Left lung (tissue), 10 donors: ENCODE data around the gene ROBO1. TPM values are rescaled to one million over a fixed set of nuclear protein-coding genes. Genes with fewer than 3 reads are reported as not detected.
A peak's percentile ranks its signal among the peaks of the same experiment; 100 is the strongest.

Experiments
- ATAC-seq: fragments of 200-7000 bp; cut with Tn5 transposase; one replicate; pipeline ENCODE4 v1.9.1; 2020; ENCODE audit warnings: moderate library complexity
- DNase-seq, 4 donors: peaks; one replicate each; pipeline ENCODE4 v3.0.0-alpha.2; 2013 to 2020
- H3K27ac ChIP-seq, 2 donors: fragments of 200-600 bp; sonication (generic) in 1 of 2; one replicate each; pipeline versions ENCODE4 v1.5.0 to v1.8.0; 2020 to 2021
- H3K27me3 ChIP-seq, 2 donors: fragments of 200-600 bp; sonication (generic) in 1 of 2; one replicate each; pipeline versions ENCODE4 v1.5.0 to v1.8.0; 2020 to 2021
- H3K36me3 ChIP-seq, 2 donors: fragments of 200-600 bp; sonication (generic) in 1 of 2; one replicate each; pipeline versions ENCODE4 v1.5.0 to v1.8.0; 2020 to 2021
- H3K4me1 ChIP-seq, 2 donors: fragments of 200-600 bp; one replicate each; pipeline ENCODE4 v1.8.0; 2021
- H3K4me3 ChIP-seq, 2 donors: fragments of 200-600 bp; sonication (generic) in 1 of 2; one replicate each; pipeline versions ENCODE4 v1.5.0 to v1.8.0; 2020 to 2021; ENCODE audit warnings: mild to moderate bottlenecking in 1 of 2
- H3K9me3 ChIP-seq, 2 donors: fragments of 200-600 bp; sonication (generic) in 1 of 2; one replicate each; pipeline versions ENCODE4 v1.5.0 to v1.8.0; 2020 to 2021
- intact Hi-C, 2 donors: fragments of 100-400 bp; cut with DNase I; formaldehyde crosslinking; loops; one replicate each; pipeline versions ENCODE4 v1.11.2 to v1.14.2; 2022
- polyA plus RNA-seq, 6 donors: library from polyadenylated mRNA; unstranded; fragments of 120-200 nt; gene quantifications; one replicate each; pipeline ENCODE4 v1.2.1, GENCODE V29; 2013; ENCODE audit not compliant: insufficient read length in 6 of 6
- total RNA-seq, 2 donors: library from RNA; stranded (reverse); fragmentation: NEBNext Ultra II Directional; extraction: Animal tissue kit (Norgen Biotek cat#: 25700); gene quantifications; one replicate each; pipeline ENCODE4 v1.2.1, GENCODE V29; 2021
- TF ChIP-seq, protein P1 (sequence below), 2 donors: fragments of 200-600 bp; sonication (generic) in 1 of 2; IDR thresholded peaks; one replicate each; pipeline versions ENCODE4 v1.5.0 to v1.8.0; 2021; ENCODE audit warnings: antibody characterized with exemption in 2 of 2
- donor health status: DM: no; HTN: yes; CAD: no.
- donor health status: DM: no; HTN: no; CAD: no.

The ROBO1 gene
- total and polyA plus RNA-seq, 8 donors, result 20.3 to 134 (median 102) TPM

DNA sequence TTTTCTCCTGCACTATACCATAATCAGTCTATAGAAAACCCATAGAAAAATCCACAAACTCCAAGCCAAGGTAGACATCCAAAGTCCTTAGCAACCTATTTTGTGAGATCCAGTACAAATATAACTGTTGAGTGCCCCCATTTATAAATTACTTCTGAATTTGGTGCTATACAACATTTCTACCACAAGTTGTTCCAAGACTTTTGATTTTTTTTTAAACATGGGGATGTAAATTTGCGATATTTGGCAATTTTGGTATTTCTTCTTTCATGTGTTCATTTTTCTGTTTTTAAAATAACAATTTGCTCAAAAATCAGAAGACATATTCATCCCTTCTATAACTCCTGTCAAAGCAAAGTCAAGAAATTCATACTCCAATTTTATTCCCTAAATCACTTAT is 763.8 kb downstream of the ROBO1 start:
- DNase-seq (no peak), ATAC-seq (no peak)
- intact Hi-C loops, result no loop called here
- H3K27ac ChIP-seq, result no peak overlapping the region
- H3K4me1 ChIP-seq, result no peaks in the 10 kb centered on the region
- TF ChIP-seq, protein P1, sequence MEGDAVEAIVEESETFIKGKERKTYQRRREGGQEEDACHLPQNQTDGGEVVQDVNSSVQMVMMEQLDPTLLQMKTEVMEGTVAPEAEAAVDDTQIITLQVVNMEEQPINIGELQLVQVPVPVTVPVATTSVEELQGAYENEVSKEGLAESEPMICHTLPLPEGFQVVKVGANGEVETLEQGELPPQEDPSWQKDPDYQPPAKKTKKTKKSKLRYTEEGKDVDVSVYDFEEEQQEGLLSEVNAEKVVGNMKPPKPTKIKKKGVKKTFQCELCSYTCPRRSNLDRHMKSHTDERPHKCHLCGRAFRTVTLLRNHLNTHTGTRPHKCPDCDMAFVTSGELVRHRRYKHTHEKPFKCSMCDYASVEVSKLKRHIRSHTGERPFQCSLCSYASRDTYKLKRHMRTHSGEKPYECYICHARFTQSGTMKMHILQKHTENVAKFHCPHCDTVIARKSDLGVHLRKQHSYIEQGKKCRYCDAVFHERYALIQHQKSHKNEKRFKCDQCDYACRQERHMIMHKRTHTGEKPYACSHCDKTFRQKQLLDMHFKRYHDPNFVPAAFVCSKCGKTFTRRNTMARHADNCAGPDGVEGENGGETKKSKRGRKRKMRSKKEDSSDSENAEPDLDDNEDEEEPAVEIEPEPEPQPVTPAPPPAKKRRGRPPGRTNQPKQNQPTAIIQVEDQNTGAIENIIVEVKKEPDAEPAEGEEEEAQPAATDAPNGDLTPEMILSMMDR (IDR thresholded peaks at IDR 0.05), result no peak
- H3K4me3 ChIP-seq, result no peak overlapping the region
- no peaks in the 10 kb centered on the region for H3K36me3 ChIP-seq
- H3K9me3 ChIP-seq, result peaks cover 0 to 3% of the 10 kb centered on the region in 2 donors
- no peaks in the 10 kb centered on the region for H3K27me3 ChIP-seq

DNA sequence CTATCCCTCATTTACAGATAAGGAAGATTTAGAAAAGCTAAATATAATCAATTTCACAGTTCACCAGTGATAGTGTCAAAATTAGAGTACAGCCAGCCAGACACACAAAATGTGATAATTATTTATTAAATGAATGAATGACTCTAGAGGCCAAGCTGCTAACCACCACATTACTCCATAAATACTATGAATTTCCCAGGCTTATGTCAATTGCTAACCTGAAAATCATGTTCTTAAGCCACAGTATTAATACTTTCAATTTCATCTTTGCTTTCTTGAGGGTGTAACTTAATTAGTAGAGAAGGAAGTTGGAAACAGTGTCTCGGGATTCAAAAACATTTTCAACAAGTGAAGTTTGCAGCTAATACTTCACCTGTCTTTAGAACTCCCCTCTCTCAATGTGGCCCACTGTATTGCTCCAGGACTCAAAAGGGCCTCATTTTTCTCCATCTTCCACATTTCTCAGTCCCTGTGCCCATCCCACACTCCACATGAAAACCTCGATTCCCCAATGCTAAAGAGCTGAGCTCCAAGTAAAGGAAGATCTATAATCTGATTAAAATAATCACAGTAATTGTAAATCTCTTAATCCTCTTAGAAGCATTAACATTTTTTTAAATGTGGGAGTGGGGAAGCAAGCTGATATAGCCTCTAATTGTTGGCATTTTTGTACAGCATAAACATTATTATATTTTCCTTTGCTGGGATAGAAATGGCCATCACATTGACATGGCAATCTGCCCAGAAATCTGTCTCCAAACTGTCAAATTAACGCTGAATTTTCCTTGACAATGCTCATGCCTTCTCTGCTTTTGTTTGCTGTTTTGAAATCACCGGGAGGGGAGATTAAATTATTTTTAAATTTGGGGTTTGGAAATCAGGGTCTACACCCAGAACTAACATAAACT is 765.1 kb downstream of the ROBO1 start:
- Histone ChIP-seq H3K36me3 (no peaks in the 10 kb centered on the region), H3K27me3 (no peaks in the 10 kb centered on the region), H3K4me1 (no peaks in the 10 kb centered on the region), H3K9me3 (peaks cover 0 to 5% of the 10 kb centered on the region in 2 donors), H3K4me3 (no peak overlapping the region), H3K27ac (no peak overlapping the region)
- ATAC-seq (no peak), DNase-seq (peak in 1 of 4 donors; percentile 22)
- TF ChIP-seq, protein P1 (IDR thresholded peaks at IDR 0.05), result no peak
- intact Hi-C loops, result no loop called here

DNA sequence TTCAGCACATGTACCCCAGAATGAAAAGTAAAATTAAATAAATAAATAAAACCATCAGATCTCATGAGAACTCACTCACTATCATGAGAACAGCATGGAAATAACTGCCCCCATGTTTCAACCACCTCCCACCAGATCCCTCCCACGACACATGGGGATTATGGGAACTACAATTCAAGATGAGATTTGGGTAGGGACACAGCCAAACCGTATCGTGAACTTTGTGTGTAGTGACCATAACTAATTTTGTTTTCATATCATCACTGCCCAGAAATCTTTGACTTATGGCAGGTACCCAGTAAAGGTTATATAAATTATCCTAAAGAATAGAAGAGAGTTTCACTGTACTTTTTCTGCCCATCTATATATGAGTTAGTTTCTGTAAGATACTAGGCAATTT is 766.5 kb downstream of the ROBO1 start:
- H3K4me3 ChIP-seq, result no peak overlapping the region
- H3K27ac ChIP-seq, result no peak overlapping the region
- H3K9me3 ChIP-seq, result peaks cover 0 to 5% of the 10 kb centered on the region in 2 donors
- ATAC-seq (no peak), DNase-seq (no peak)
- H3K36me3 ChIP-seq, result no peaks in the 10 kb centered on the region
- no peaks in the 10 kb centered on the region for H3K27me3 ChIP-seq
- intact Hi-C loops, result no loop called here
- TF ChIP-seq, protein P1 (IDR thresholded peaks at IDR 0.05), result no peak
- no peaks in the 10 kb centered on the region for H3K4me1 ChIP-seq

DNA sequence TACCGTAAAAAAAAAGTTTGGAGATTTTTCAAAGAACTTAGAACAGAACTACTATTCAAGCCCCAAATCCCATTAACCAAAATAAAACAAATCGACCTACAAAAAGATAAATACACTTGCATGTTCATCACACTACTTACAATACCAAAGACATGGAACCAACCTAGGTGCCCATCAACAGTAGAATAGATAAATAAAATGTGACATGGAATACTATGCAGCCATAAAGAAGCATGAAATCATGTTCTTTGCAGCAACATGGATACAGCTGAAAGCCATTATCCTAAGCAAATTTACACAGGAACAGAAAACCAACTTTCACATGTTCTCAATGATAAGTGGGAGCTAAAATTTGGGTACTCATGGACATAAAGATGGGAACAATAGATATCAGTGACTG is 768.7 kb downstream of the ROBO1 start:
- TF ChIP-seq, protein P1 (IDR thresholded peaks at IDR 0.05), result no peak
- Histone ChIP-seq H3K27ac (no peak overlapping the region), H3K9me3 (peaks cover 0 to 5% of the 10 kb centered on the region in 2 donors), H3K36me3 (no peaks in the 10 kb centered on the region), H3K27me3 (no peaks in the 10 kb centered on the region), H3K4me1 (no peaks in the 10 kb centered on the region), H3K4me3 (no peak overlapping the region)
- DNase-seq (no peak), ATAC-seq (no peak)
- intact Hi-C loops, result no loop called here

DNA sequence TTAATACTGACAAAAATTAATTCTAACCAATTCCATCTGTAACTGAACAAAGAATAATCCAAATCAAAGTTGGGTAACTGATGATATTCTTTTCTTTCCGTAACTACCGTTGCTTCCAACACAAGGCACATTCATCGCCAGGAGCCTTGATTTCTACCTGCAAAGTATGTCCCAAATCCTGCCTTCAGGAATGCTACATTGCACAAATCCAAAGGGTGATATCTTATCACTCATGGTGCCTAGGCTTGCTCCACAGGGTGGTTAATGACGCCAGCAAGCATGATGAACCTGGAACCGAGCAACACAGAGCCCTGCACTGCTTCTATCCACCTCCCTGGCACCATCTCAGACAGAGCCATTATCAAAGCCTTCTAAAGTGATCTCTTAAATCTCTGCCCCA is 772.7 kb downstream of the ROBO1 start:
- no peaks in the 10 kb centered on the region for H3K27me3 ChIP-seq
- no peak for ATAC-seq
- no peaks in the 10 kb centered on the region for H3K36me3 ChIP-seq
- H3K4me3 ChIP-seq, result no peak overlapping the region
- TF ChIP-seq, protein P1 (IDR thresholded peaks at IDR 0.05), result no peak
- no peak overlapping the region for H3K27ac ChIP-seq
- intact Hi-C loops, result no loop called here
- H3K9me3 ChIP-seq, result peaks cover 0 to 17% of the 10 kb centered on the region in 2 donors
- DNase-seq, result no peak
- H3K4me1 ChIP-seq, result no peaks in the 10 kb centered on the region
